ENCODE data around the gene THRB.
"Not testable (repeated sequence)": the region's sequence is repeated elsewhere in the genome, so short reads cannot be mapped to it uniquely, and the experiment has no call there.

THRB gene

GRCh38 chr3:24133436-24133835 lies 361.2 kb downstream of the THRB start:
- no peak for DNase-seq

GRCh38 chr3:24129549-24129948 lies 365.1 kb downstream of the THRB start:
- no peak for DNase-seq

DNA sequence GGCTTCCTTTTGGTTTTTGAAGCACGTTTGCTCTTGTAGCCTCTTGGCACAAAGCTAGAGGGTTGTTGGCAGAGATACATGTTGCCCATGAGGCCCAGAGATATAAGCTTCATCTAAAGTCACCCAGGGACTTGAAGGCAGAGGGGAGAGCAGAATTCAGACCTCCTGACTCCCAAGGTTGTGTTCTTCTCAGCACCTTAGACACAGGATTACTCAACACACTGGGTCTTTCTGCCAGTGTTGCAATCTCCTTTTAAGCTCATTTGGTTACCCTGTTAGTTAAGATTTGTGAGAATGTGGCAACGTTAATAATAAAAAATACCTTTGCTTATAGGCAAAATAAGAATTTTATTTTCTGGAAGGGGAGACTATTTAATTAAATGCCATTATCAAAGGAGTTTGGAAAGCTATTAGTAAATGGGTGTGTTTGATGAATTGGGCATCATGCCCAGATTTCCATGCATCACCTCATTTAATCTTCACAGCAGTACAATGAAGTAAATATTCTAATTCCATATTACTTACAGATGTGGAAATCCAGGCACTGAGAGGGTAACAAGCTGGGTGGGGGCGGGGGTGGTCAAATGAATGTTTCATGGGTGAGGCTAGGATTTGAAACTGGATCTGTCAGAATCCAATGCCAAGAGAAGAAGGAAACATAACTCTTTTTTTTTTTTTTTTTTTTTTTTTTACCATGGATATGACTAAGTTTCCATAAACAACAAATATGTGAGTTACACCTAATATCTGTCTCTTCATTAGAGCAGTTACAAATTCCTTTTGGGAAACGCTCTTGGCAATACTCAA lies 366.2 kb downstream of the THRB start:
- DNase-seq, result no peak

DNA sequence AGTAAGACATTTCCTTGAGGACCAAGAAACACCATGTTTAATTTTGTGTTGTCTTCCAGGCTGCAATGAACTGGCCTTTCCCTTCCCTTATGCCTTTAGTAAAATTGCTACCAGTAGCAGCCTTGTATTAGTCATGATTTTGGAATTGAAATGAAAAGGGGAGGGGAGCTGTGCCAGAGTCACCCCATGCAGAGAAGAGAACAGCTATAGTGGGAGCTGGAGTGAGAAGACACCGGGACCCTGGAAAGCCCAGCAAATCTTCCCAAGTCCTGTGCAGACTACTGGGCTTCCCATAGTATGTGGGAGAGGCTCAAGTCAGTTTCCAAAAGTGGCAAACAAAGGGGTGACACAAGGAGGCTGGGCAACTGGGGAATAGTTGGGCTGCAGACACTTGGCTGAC lies 371.1 kb downstream of the THRB start:
- no peak for DNase-seq

GRCh38 chr3:24120434-24120833 lies 374.2 kb downstream of the THRB start:
- DNase-seq, result no peak

- DNase-seq, result no peak
Observed at GRCh38 chr3:24119321-24119751, 375.3 kb downstream of the THRB start.

GRCh38 chr3:24117508-24117907 lies 377.1 kb downstream of the THRB start:
- no peak for DNase-seq

DNA sequence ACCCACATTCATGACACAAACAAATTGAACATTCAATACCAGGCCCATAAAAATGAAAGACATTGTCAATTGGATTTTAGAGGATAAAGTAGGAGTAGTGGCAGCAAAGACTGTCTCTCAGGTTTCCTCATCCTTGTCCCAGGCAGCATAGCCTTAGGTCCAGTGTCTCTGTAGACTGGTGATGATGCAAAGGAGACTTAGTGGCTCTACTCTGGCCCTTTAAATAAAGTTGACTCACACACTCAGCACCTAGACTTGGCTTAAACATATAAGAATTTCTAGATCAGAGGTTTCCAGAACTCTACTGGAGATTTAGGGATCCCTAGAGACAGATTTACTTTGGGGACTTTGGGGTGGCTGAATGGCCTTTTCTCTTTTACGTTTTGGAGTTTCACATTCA lies 382.9 kb downstream of the THRB start:
- no peak for DNase-seq

DNA sequence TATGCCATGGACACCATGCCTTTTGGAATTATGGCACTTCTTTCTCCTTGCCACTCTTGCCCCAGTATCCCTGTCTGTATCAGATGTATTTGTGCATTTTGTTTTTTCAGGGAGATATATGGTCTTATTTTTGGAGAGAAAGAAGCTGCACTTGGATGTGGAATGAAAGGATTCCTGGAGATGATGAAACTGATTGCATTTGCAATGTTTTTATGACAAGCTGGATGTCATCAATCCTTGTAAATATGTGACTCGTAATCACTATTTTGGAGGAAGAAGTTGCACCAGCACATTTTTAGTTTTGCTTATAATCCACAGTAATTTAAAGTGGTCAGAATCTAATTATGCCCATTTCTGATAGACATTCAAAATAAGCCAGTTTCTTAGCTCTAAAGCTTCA lies 384.6 kb downstream of the THRB start:
- no peak for DNase-seq

GRCh38 chr3:24101676-24102168 lies 392.9 kb downstream of the THRB start:
- DNase-seq, result no peak

- no peak for DNase-seq
Observed at GRCh38 chr3:24100696-24101402, 393.8 kb downstream of the THRB start.

DNA sequence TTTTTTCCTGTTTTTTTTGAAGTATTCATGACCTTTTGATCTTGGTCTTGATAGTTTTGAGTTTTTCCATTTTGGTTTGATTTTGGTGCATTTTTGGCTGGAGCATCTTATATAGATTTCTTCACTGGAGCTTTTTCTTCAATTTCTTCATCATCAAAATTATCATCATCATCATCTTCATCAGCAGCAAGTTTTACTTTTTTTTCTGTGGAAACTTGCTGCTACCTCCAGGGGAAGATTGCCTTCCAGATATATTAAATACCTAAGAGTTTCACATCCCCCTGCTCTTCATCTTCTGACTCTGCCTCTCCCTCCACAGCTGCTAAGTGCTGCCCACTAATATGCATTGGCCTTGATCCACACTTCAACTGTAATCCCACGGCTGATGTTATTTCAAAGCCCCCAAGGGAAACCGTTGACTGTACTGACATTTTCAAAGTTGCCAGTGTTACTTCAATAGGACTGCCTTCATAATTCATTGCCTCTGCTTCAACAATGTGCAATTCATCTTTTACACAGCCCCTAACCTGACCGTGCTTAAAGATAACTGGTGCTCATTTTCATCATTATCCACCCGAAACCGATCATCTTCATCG lies 397.9 kb downstream of the THRB start:
- DNase-seq, result no peak

- no peak for DNase-seq
Observed at GRCh38 chr3:24096271-24096670, 398.4 kb downstream of the THRB start.

GRCh38 chr3:24094818-24095217 lies 399.8 kb downstream of the THRB start:
- DNase-seq, result not testable (repeated sequence)

DNA sequence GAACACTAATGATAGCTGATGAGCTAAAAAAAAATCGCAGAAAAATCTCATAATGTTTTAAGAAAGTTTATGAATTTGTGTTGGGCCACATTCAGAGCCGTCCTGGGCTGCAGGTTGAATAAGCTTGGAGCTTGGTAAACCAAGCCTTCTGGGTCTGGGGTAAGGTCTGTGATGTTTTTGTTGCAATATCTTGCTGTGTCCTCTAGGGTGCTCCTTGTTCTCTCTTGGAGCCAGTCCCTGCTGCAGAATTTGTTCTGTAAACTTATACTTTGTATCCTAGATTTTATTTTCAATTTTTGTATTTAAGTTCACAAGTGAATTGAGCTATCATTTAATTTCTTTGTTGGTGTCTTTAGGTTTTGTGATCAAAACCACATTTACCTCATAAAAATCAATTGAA lies 405.9 kb downstream of the THRB start:
- no peak for DNase-seq

GRCh38 chr3:24087469-24087868 lies 407.2 kb downstream of the THRB start:
- DNase-seq, result no peak

DNA sequence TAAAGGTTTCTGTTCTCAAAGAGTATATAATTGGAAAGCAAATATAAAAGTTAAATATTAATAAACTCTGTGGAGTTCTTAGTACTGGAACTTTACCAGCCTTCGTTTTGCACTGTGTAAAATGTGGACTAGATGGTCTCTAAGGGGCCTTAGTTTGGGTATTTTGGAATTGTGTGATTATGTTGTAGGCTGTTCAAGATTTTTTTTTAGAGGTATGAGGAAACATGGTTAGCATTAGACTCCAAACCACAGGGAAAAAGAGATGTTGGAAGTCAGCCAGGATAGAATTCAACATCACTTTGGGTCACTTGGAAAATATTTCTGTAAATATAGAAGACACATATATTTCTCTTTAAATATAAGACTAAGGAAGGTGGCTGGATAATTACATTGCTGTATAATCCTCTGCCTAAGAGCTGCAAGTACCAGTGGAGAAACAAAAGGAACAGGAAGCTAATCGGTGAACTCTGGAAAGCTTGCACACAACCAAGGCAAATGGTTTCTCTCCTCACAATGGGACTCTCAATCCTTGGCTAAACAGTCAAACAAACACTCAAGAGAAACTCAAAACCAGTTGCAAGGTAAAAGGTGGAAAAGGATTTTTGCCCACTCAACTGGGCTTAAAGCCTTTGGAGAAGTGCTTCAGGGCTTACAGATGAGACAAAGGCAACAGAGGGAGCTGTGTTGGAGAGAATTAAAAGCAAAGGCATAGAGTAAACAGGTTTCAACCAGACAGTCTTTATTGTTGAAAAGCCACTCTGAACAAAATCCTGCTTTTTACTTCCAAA lies 407.8 kb downstream of the THRB start:
- no peak for DNase-seq

- DNase-seq, result no peak
Observed at GRCh38 chr3:24086206-24086605, 408.4 kb downstream of the THRB start.

GRCh38 chr3:24072193-24072592 lies 422.5 kb downstream of the THRB start:
- DNase-seq, result no peak

DNA sequence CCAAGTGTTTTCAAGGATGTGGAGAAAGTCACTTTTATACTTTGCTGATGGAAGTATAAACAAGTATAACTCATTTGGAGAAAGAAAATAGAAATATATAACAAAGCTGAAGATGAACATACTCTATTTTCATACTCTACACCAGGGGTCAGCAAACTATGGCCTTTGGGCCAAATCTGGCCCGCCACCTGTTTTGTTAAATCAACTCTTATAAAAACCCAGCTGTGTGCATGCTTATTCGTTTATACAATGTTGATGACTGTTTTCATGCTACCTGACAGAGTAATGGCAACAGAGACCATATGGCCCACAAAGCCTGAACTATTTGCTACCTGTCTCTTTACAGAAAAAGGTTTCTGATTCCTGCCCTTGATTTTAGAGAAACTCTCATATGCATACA lies 425.6 kb downstream of the THRB start:
- DNase-seq, result no peak

DNA sequence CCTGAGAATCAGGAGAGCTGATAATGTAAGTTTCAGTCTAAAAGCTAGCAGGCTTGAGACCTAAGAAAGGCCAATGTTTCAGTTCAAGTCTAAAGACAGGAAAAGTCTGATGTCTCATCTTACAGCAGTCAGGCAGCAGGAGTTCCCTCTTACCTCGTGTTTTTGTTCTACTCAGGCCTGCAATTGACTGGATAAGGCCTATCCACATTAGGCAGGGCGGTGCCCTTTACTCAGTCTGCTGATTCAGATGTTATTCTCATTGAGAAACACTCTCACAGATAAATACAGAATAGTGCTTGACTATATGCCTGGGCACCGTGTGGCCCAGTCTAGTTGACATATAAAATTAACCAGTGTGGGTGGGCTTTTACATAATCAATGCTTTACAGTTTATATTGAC lies 427.2 kb downstream of the THRB start:
- DNase-seq, result no peak

Data from cortex of kidney (tissue), 1 donor.